Left renal cortex interstitium (tissue), 4 donors: ENCODE results near the gene CLEC1B. TPM values are rescaled to one million over a fixed set of nuclear protein-coding genes. Genes with fewer than 3 reads are reported as not detected.
"Not testable (repeated sequence)": the region's sequence is repeated elsewhere in the genome, so short reads cannot be mapped to it uniquely, and the experiment has no call there.

ENCODE experiments used
- DNase-seq, 4 donors: peaks; one replicate each; pipeline ENCODE4 v3.0.0-alpha.2; 2013; ENCODE audit warnings: low read depth in 4 of 4, low spot score in 2 of 4, missing footprints in 1 of 4
- polyA plus RNA-seq, 4 donors: library from polyadenylated mRNA; unstranded; fragments of 120-200 nt; gene quantifications; one replicate each; pipeline ENCODE4 v1.2.1, GENCODE V29; 2013; ENCODE audit not compliant: insufficient read length in 4 of 4

Gene CLEC1B
- polyA plus RNA-seq, 4 donors: 0.87 to 2.0 (median 1.3) TPM

DNA sequence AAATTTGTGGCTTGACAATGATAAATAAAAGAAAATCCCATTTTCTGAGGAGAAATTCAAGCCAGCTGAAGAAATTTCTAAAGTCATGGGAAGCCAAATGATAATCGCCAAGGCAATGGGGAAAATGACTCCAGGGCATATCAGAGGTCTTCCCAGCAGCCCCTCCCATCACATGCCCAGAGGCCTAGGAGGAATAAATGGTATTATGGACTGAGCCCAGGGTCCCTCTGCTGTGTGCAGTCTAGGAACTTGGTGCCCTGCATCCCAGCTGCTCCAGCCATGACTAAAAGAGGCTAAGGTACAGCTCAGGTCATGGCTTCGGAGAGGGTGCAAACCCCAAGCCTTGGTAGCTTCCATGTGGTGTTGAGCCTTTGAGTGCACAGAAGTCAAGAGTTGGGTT is 23.3 kb downstream of the CLEC1B start:
- DNase-seq: no peak

DNA sequence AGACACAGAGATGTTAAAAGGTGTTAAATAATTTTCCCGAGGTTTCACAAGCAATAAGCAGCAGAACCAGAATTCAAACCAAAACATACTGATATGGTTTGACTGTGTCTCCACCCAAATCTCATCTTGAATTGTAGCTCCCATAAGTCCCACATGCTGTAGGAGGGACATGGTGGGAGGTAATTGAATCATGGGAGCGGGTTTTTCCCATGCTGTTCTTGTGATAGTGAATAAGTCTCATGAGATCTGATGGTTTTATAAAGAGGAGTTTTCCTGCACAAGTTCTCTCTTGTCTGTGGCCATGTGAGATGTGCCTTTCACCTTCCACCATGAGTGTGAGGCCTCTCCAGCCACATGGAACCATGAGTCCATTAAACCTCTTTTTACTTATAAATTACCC is 24.2 kb downstream of the CLEC1B start:
- not testable (repeated sequence) for DNase-seq

DNA sequence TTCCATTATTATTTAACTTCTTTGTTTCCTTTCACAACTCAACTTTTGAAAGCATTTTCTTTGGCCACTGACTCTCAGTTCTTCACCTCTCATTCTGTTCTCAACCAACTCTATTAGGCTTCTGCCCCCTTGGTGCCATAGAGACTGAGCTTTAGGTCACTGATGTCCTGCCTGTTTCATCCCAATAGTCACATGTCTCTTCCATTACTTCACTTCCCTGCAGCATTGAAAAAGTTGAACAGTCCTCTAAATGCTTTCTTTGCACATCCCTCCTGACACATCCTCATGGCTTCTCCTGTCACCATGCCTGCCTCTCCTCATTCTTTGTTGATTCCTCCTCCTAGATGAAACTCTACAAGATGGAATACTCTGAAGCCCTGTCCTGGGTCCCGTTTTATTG is 25.0 kb downstream of the CLEC1B start:
- no peak for DNase-seq

DNA sequence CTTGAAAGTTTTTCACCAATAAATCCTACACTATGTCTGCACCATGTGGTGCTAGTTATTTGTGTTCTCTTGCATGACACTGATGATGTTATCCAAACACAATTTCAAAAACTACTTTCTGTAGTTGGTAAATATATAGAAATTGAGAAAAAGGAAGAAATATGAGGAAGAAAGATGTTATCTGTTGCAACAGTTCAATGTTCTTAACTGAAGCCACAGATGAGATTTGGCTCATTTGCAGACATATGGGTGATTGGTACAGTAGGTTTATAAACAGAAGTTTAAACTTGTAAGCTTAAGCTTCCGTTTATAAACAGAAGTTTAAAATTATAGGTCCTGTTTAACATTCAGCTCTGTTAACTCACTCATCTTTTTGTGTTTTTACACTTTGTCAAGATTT is 27.7 kb downstream of the CLEC1B start, which contains the start of gene CLEC12A:
TSS of gene CLEC12A (plus strand) at position 229 of the 400 bp plus-strand sequence. CDS start 188 bp downstream, outside the sequence.
- DNase-seq: no peak

DNA sequence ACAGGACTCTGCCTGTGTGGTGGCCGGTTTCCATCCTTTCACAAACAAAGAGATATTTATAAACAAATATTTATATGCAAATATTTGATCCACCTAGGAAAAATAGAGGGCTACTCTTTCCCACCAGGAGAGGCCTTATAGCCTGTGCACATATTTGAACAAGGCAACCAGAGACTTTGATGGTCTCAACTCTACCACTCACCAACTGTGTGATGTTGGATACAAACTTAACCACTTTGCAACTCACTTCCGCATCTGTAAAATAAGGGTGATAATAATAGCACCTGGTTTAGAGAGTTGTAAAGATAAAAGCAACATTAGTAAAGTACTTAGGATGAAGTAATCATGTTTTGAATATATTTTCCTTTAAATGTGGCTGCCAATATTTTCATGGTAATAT is 29.2 kb downstream of the CLEC1B start:
- DNase-seq: no peak

DNA sequence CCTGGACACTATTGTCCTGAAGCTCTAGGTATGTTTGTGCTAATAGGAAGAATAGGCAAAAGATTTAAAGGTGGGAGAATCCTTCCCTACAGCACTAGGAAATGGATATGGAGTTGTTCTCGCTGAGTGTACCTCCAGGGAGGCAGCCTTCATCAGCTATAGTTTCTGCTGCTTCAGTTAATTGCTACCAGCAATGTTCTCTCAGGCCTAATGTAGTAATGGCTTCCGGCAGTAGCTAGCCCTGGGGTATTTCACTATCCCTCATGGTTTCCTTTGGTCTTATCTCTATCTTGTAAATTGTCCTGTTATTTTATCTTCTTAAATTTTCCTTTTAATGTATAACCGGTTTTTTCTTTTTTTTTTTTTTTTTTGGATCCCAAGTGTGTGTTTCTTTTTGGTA is 37.0 kb downstream of the CLEC1B start:
- DNase-seq: no peak

DNA sequence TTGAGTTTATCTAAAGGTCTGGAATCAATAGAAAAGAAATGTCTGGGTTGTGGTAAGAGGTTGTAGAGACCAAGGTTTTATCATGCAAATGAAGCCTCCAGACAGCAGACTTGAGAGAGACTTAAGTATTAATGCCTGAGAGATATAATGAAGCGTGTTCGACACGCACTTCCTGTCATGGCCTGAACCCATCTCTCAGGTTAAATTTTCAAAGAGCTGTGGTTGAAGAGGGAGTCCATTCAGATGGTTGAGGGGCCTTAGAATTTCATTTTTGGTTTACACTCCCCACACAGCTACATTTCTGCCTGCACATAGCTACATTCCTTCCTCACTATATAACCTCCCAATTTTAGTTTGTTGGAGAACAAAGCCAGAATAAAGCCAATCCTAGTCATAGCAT is 37.8 kb downstream of the CLEC1B start:
- DNase-seq: no peak

DNA sequence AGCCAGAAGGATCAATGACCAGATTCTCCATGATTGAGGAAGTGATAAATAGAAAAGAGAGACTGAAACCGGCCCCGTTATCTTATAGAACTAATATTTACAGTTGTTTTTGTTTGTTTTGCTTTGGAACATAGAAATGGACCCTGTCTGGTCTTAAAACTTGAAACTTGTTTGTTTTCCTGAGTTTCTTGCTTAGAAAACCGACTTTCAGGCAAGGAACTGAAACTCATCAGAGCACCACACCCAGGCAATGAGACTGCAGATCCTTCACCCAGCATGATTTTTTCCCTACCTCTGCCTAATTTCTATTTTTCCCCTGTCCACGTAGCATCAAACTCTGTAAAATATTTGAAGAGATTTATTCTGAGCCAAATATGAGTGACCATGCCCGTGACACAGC is 38.3 kb downstream of the CLEC1B start:
- DNase-seq: no peak

DNA sequence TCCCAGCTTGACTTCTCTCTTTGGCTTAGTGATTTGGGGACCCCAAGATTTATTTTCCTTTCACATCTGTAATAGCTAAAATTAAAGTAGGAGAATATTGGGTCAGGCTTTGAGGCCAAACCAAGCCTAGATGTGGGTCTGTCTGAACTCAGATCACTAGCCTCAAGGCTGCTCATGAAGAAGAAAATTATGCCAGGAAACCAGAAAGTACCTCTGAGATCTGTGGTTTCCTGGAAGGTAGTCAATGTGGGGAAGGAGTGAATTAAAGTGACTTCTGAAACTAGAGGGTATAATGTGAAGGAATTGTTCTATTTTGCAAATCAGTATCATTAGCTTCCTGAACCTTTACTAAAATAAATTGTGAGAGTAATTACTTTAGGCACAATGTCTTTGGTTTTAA is 41.1 kb downstream of the CLEC1B start:
- DNase-seq: no peak

DNA sequence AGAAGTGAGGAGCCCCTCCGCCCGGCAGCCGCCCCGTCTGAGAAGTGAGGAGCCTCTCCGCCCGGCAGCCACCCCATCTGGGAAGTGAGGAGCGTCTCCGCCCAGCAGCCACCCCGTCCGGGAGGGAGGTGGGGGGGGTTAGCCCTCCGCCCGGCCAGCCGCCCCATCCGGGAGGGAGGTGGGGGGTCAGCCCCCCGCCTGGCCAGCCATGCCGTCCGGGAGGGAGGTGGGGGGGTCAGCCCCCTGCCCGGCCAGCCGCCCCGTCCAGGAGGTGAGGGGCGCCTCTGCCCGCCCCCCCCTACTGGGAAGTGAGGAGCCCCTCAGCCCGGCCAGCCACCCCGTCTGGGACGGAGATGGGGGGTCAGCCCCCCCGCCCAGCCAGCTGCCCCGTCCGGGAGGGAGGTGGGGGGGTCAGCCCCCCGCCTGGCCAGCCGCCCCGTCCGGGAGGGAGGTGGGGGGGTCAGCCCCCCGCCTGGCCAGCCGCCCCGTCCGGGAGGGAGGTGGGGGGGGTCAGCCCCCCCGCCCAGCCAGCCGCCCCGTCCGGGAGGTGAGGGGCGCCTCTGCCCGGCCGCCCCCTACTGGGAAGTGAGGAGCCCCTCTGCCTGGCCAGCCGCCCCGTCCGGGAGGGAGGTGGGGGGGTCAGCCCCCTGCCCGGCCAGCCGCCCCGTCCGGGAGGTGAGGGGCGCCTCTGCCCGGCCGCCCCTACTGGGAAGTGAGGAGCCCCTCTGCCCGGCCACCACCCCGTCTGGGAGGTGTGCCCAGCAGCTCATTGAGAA is 45.8 kb downstream of the CLEC1B start:
- not testable (repeated sequence) for DNase-seq

DNA sequence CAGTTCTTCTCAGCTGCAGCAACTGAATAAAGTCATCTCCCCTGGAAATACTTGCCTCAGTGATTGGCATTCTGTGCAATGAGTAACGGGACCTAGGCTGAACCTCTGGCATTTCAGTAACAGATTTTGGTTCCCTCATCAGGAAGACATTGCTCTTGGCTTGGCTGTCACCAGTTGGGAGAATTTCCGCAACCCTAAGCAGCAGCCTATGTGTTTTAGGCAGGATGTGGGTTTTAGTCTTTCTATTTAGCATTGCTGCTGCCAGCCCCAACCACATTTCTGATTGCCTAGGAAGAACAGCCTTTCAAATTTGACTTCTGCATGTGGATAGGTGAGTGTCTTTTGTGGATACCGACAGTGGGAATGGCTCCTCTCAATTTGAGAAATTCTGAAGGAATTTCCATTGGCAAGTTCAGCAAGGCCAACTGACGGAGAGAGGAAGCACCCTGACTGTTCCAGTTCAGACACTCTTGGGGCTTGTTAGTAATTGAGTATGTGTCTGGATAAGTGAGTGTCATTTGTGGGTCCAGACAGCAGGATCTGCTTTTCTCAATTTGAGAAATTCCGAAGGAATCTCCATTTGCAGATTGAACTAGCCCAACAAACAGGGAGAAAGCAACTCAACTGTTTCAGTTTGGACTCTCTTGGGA is 47.8 kb downstream of the CLEC1B start:
- DNase-seq: no peak

DNA sequence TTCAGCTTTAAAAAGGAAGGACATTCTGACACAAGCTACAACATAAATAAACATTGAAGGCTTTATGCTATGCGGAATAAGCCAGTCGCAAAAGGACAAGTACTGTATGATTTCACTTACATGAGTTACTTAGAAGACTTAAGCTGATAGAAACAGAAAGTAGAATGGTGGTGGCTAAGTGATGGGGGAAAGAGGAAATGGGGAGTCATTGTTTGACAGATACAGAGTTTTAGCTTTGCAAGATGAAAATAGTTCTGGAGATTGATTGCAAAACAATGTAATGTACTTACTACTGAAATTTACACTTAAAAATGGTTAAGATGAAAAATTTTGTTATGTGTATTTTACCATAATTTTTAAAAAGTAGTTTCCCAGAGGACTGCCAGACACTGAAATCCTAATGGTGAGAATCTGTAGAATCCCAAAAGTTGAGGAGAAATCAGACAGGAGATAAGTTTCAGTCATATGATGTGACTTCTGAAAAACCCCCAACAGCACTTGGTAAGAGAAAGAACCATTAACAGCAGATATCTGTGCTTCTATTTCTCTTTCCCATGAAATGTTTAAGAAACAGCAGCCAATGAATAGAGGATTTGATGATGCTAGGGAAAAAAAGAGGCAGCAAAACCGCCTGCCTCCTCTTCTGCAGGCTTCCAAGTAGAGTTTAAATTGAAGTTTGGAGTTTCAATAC is 50.2 kb downstream of the CLEC1B start:
- DNase-seq: no peak

DNA sequence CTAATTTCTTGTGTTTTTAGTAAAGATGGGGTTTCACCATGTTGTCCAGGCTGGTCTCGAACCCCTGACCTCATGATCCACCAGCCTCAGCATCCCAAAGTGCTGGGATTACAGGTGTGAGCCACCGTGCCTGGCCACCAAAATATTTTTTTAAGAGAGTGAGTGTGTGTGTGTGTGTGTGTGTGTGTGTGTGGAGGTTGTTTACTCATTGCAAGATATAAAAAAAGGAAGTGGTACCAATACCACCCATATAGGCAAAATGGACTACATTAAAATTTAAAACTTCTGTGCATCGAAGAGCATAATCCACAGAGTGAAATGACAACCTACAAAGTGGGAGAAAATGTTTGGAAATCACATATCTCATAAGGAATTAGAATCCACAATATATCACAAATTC is 51.2 kb downstream of the CLEC1B start:
- no peak for DNase-seq

DNA sequence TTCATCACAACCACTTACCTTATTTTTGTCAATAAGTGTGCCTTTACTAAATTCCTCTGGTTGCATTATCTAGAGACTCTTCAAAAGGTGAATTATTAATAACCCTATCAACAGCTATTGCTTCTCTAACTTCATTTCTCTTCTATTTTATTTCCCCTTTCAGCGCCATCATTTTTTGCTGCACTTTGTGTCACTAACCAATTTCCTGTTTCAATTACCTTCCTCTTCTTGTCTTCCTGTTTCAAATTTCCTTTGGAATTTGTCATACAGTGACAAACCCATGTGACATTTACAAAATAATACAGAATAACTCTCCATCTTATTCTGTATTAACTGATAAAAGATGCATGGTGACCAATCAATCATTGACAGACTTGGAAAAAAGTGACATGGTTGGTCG is 54.5 kb downstream of the CLEC1B start:
- no peak for DNase-seq

DNA sequence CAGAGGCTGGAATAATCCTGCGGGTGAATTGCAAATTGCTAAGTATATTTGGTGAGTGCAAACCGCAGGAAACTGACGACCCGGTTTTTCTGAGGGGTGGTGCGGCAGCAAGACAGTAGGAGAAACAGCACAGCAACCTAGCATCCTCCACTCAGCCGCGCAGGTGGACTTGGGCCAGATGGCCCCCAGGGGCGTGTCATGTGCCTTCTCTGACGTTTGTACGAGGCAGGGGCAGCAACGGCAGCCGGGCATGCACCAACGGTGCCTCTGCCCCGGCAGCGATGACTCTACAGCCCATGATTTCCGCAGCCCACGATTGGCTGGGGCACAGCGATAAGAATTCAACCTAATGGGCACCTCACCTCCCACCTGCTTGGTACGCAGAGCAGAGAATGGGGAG is 55.7 kb downstream of the CLEC1B start:
- no peak for DNase-seq

Other genes with a start within 250 kb of the CLEC1B start
- gene CD69, start 238.2 kb downstream of the CLEC1B start, polyA plus RNA-seq: 1 to 10 TPM; 1.2 to 3.7 (median 1.6) TPM
- gene KLRF1, start 171.6 kb downstream of the CLEC1B start, polyA plus RNA-seq: 1 to 10 TPM in 1 of 4 donors, under 1 TPM in 3; 0.66 to 1.5 (median 0.72) TPM
- 1 to 10 TPM; 2.5 to 4.2 (median 3.0) TPM for gene CLEC2B, start 129.8 kb downstream of the CLEC1B start, polyA plus RNA-seq
- gene KLRF2, start 117.6 kb downstream of the CLEC1B start, polyA plus RNA-seq: not detected
- gene CLEC2A, start 66.8 kb downstream of the CLEC1B start, polyA plus RNA-seq: not detected
- under 1 TPM; 0.71 to 0.85 (median 0.82) TPM for gene CLEC12A, start 27.7 kb downstream of the CLEC1B start, polyA plus RNA-seq
- under 1 TPM in 1 of 4 donors, not detected in 3; 0.08 TPM for gene CLEC12B, start 11.5 kb upstream of the CLEC1B start, polyA plus RNA-seq
- under 1 TPM; 0.25 to 0.56 (median 0.54) TPM for gene CLEC9A, start 31.6 kb upstream of the CLEC1B start, polyA plus RNA-seq
- gene CLEC1A, start 99.9 kb upstream of the CLEC1B start, polyA plus RNA-seq: 1 to 10 TPM; 2.7 to 4.0 (median 3.2) TPM
- gene CLEC7A, start 131.1 kb upstream of the CLEC1B start, polyA plus RNA-seq: 1 to 10 TPM; 1.4 to 3.6 (median 2.4) TPM
- 1 to 10 TPM in 3 of 4 donors, under 1 TPM in 1; 0.46 to 2.7 (median 1.1) TPM for gene OLR1, start 173.0 kb upstream of the CLEC1B start, polyA plus RNA-seq
- 100 to 1,000 TPM; 134 to 169 (median 165) TPM for gene TMEM52B, start 179.9 kb upstream of the CLEC1B start, polyA plus RNA-seq
- gene GABARAPL1, start 213.8 kb upstream of the CLEC1B start, polyA plus RNA-seq: 10 to 100 TPM; 54.4 to 88.9 (median 75.0) TPM